Keratinocyte (primary cell): ENCODE measurements around the gene PLSCR1. TPM values are rescaled to one million over a fixed set of nuclear protein-coding genes. Genes with fewer than 3 reads are reported as not detected.

Experiments used
- DNase-seq: peaks from one replicate; pipeline ENCODE4 v3.0.0-alpha.2; 2011; ENCODE audit warnings: low read depth, missing footprints, low spot score
- FAIRE-seq: peaks from 2 replicates; lab custom pipeline; 2011; peaks lifted over from hg19 to GRCh38; lab: Jason Lieb, UNC
- H2AFZ ChIP-seq: 2 replicates; pipeline ENCODE4 v1.6.0; 2012; ENCODE audit warnings: low read length, control low read depth, inconsistent platforms; ENCODE audit not compliant: control insufficient read depth
- H3K27ac ChIP-seq: 2 replicates; pipeline ENCODE4 v1.5.1; 2011; ENCODE audit warnings: low read length; ENCODE audit not compliant: control insufficient read depth, insufficient read depth
- H3K27me3 ChIP-seq: 3 replicates; pipeline ENCODE4 v1.6.0; 2011; ENCODE audit warnings: low read length; ENCODE audit not compliant: control insufficient read depth, insufficient read depth; ENCODE audit errors: extremely low read depth
- H3K36me3 ChIP-seq, 2 experiments: 2 replicates in 1 of 2; 3 replicates in 1 of 2; pipeline ENCODE4 v1.5.1; 2011; ENCODE audit warnings: low read length in 2 of 2, mild to moderate bottlenecking in 1 of 2; ENCODE audit not compliant: control insufficient read depth in 2 of 2, insufficient read depth in 2 of 2; ENCODE audit errors: extremely low read depth in 1 of 2
- H3K4me1 ChIP-seq: 3 replicates; pipeline ENCODE4 v1.5.1; 2011; ENCODE audit warnings: low read length; ENCODE audit not compliant: control insufficient read depth, insufficient read depth; ENCODE audit errors: extremely low read depth
- H3K4me2 ChIP-seq: 3 replicates; pipeline ENCODE4 v1.6.0; 2011; ENCODE audit warnings: low read depth, low read length; ENCODE audit not compliant: control insufficient read depth, insufficient read depth; ENCODE audit errors: extremely low read depth
- H3K4me3 ChIP-seq, 3 experiments: fragments of 200-600 bp in 1 of 3; sonication (generic) in 1 of 3; 2 replicates in 2 of 3; 3 replicates in 1 of 3; pipeline ENCODE4 v1.5.1; 2011 to 2016; ENCODE audit warnings: low read length in 3 of 3, mild to moderate bottlenecking in 3 of 3, control low read depth in 2 of 3, inconsistent platforms in 1 of 3, low read depth in 1 of 3, mixed read lengths in 1 of 3, mixed run types in 1 of 3, moderate library complexity in 1 of 3; ENCODE audit not compliant: control insufficient read depth in 2 of 3, insufficient read depth in 2 of 3; ENCODE audit errors: extremely low read depth in 1 of 3
- H3K79me2 ChIP-seq: 2 replicates; pipeline ENCODE4 v1.6.0; 2012; ENCODE audit warnings: low read length; ENCODE audit not compliant: control insufficient read depth, insufficient read depth
- H3K9ac ChIP-seq: 3 replicates; pipeline ENCODE4 v1.6.0; 2011; ENCODE audit warnings: low read length; ENCODE audit not compliant: control insufficient read depth, insufficient read depth; ENCODE audit errors: extremely low read depth
- H3K9me1 ChIP-seq: 3 replicates; pipeline ENCODE4 v1.6.0; 2011; ENCODE audit warnings: low read length; ENCODE audit not compliant: control insufficient read depth, insufficient read depth; ENCODE audit errors: extremely low read depth
- H3K9me3 ChIP-seq: 2 replicates; pipeline ENCODE4 v1.5.1; 2012; ENCODE audit warnings: low read depth, low read length; ENCODE audit not compliant: control insufficient read depth
- H4K20me1 ChIP-seq: 3 replicates; pipeline ENCODE4 v1.6.0; 2011; ENCODE audit warnings: low read length; ENCODE audit not compliant: control insufficient read depth, insufficient read depth; ENCODE audit errors: extremely low read depth
- EZH2 ChIP-seq: IDR thresholded peaks from one replicate; pipeline ENCODE4 v1.6.1; 2012; ENCODE audit warnings: inconsistent platforms, mild to moderate bottlenecking, low read length, moderate library complexity
- dilution Hi-C: fragments of 300-500 bp; cut with MboI; formaldehyde crosslinking; loops from one replicate; pipeline ENCODE4 v1.7.0; 2020; ENCODE audit warnings: low sequenced_read_pairs; ENCODE audit not compliant: extremely low pct_ligation_motif_present
- polyA plus RNA-seq, 5 experiments: library from polyadenylated mRNA; depleted of rRNA in 3 of 5; stranded (reverse) in 3 of 5; stranded (forward) in 1 of 5; unstranded in 1 of 5; fragments of >200 nt; gene quantifications; 1 replicate in 1 of 5; 2 replicates in 3 of 5; 3 replicates in 1 of 5; pipeline versions ENCODE4 v1.2.1 to v1.2.3, GENCODE V29; 2011 to 2012; ENCODE audit warnings: missing spikeins in 2 of 5, low read depth in 1 of 5, low replicate concordance in 1 of 5
- TF ChIP-seq, protein P1 (sequence below), 3 experiments: IDR thresholded peaks in 1 of 3; conservative IDR thresholded peaks in 1 of 3; optimal IDR thresholded peaks in 1 of 3; 2 replicates in 2 of 3; 3 replicates in 1 of 3; pipeline versions ENCODE3 to v1.5.1; 2011; ENCODE audit warnings: low read length in 3 of 3, mild to moderate bottlenecking in 3 of 3, moderate library complexity in 2 of 3, control low read depth in 1 of 3, inconsistent platforms in 1 of 3; ENCODE audit not compliant: insufficient read depth in 2 of 3; ENCODE audit errors: extremely low read depth in 1 of 3

The PLSCR1 gene
- polyA plus RNA-seq, 1 donor (not counting 4 experiments of a cell fraction or from before 2014, with no cell fraction given) = 77.6 TPM

DNA sequence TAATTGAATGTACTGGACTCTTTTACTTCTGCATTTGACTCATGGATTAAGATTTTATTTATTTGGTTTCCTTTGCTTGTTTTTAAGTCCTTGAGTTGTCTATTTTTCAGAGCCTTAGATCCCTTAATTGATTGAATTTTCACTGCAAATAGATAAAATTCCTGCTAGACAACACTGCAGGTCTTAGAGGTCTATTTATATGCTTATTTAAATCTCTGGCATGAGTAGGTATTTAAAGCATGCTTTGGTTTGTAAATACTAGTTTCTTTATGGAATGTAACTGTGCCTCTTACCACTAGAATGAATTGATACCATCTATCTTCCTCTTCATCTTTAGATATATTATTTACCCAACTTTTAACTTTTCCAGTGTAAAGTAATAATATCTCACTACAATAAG lies 40.7 kb upstream of the PLSCR1 start:
- no peaks in the 10 kb centered on the region for H3K79me2 ChIP-seq
- no peak for DNase-seq
- no peak overlapping the region for H3K27ac ChIP-seq
- H3K9me1 ChIP-seq = no peaks in the 10 kb centered on the region
- H3K4me2 ChIP-seq = no peak overlapping the region
- no peak overlapping the region for H3K4me3 ChIP-seq
- dilution Hi-C loops = no loop called here
- no peaks in the 10 kb centered on the region for H3K36me3 ChIP-seq
- no peak for FAIRE-seq
- H4K20me1 ChIP-seq = no peaks in the 10 kb centered on the region
- H3K9ac ChIP-seq = no peak overlapping the region
- H3K27me3 ChIP-seq = no peaks in the 10 kb centered on the region
- no peak overlapping the region for H2AFZ ChIP-seq
- no peak for TF ChIP-seq EZH2
- TF ChIP-seq, protein P1, sequence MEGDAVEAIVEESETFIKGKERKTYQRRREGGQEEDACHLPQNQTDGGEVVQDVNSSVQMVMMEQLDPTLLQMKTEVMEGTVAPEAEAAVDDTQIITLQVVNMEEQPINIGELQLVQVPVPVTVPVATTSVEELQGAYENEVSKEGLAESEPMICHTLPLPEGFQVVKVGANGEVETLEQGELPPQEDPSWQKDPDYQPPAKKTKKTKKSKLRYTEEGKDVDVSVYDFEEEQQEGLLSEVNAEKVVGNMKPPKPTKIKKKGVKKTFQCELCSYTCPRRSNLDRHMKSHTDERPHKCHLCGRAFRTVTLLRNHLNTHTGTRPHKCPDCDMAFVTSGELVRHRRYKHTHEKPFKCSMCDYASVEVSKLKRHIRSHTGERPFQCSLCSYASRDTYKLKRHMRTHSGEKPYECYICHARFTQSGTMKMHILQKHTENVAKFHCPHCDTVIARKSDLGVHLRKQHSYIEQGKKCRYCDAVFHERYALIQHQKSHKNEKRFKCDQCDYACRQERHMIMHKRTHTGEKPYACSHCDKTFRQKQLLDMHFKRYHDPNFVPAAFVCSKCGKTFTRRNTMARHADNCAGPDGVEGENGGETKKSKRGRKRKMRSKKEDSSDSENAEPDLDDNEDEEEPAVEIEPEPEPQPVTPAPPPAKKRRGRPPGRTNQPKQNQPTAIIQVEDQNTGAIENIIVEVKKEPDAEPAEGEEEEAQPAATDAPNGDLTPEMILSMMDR (optimal IDR thresholded peaks at IDR 0.05 in 1 of 3, IDR thresholded peaks at IDR 0.05 in 1 of 3, conservative IDR thresholded peaks at IDR 0.05 in 1 of 3; ENCODE audit: extremely low read depth in 1 of 3, insufficient read depth in 2 of 3, low read length in 3 of 3) = no peak
- H3K9me3 ChIP-seq = peaks cover 6% of the 10 kb centered on the region
- peaks cover 22% of the 10 kb centered on the region for H3K4me1 ChIP-seq

DNA sequence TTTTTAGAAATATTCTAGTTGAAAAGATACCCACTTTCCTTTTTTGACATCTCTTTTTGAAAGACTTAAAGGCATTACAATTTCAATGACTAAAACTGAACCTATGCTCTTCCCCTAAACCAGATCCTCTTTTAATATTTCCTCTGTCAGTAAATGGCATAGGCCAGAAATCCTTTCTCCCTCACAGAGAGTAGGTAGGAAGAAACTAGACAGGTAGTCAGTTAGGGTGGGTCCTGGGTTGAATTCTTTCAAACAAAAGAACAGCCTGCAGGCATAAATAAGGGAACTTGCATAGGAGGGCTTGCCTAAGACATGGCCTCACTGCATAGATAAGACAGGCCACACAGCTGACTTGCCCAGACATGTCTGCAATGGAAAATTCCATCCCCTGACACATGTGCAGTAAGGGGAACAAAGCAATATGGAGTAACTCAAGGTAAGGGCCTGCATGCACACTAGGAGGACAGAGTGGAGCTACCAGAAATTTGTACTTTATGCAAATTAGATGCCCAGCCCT lies 37.6 kb upstream of the PLSCR1 start:
- TF ChIP-seq EZH2 = no peak
- TF ChIP-seq, protein P1 (optimal IDR thresholded peaks at IDR 0.05 in 1 of 3, IDR thresholded peaks at IDR 0.05 in 1 of 3, conservative IDR thresholded peaks at IDR 0.05 in 1 of 3; ENCODE audit: extremely low read depth in 1 of 3, insufficient read depth in 2 of 3, low read length in 3 of 3) = no peak
- Histone ChIP-seq H4K20me1 (no peaks in the 10 kb centered on the region), H3K9me3 (peaks cover 6% of the 10 kb centered on the region), H3K36me3 (no peaks in the 10 kb centered on the region), H3K79me2 (no peaks in the 10 kb centered on the region), H3K4me1 (peaks cover 24% of the 10 kb centered on the region), H3K9ac (no peak overlapping the region), H3K4me3 (no peak overlapping the region), H3K4me2 (peak overlapping the region; percentile 31), H3K9me1 (no peaks in the 10 kb centered on the region), H3K27ac (peak overlapping the region; percentile 60), H2AFZ (peak overlapping the region; percentile 18), H3K27me3 (no peaks in the 10 kb centered on the region)
- FAIRE-seq = peak; percentile 92
- peak; percentile 89 for DNase-seq
- dilution Hi-C loops = no loop called here
